Measurements from ENCODE around the gene GNG13. TPM values are rescaled to one million over a fixed set of nuclear protein-coding genes. Genes with fewer than 3 reads are reported as not detected.

The GNG13 gene
- polyA plus RNA-seq, 2 of the 4 experiments (the other 2 are of a cell fraction) = 0.09 TPM; not detected in 1

DNA sequence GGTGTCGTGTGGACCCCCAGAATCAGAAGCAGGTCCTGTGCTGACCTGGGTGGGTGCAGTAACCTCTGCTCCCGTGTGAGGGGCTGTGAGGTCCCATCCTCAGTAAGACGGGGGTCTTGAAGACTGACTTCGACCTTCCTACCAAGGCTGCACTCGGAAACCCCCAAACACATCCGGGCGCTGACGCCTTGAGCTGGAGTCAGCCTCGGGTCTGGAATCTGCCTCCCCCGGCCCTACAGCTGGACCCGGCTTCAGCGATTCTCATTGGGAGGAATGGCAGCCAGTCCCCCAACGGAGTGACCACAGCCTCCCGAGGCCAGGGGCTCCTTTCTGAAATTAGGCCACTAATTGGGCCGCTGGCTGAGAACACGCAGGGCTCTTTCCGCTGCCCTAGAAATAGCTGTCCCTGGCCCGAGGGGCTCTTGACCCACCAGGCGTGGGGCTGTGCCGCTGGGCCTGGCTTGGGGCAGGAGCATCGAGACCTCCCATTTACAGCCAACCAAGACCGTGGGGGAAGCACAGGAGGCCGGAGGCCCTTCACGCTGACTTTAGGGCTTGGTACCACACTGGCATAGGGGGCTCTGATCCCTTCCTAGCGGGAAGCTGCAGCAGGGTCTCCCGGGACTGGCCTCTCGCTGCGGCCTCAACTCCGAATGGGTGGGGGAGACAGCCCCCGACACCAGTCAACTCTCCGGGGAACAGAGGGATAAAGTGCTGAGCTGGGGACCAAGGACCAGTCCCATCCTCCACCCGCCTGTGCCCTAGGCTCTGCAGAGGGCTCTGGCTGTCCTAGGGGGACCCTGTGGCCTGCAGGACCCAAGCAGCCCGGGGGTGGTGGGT, 2.6 kb upstream of the GNG13 start:
- no peak for FAIRE-seq

GRCh38 chr16:802461-802860, 1.9 kb upstream of the GNG13 start:
- no peak for FAIRE-seq
- no peak for TF ChIP-seq ZSCAN20 (CRISPR knock-in tag; IDR thresholded peaks at IDR 0.05)
- TF ChIP-seq NPAS2 (CRISPR knock-in tag; IDR thresholded peaks at IDR 0.05; ENCODE audit: borderline replicate concordance) = no peak
- no peak for TF ChIP-seq EP300 (IDR thresholded peaks at IDR 0.05)
- no peak for TF ChIP-seq ZFP36 (IDR thresholded peaks at IDR 0.05; ENCODE audit: borderline replicate concordance, partially characterized antibody)
- TF ChIP-seq REST (IDR thresholded peaks at IDR 0.05) = no peak
- H3K4me3 ChIP-seq = no peak overlapping the region
- WGBS (ENCODE audit: missing lambda C conversion rate) = 65% methylated on average over 7 of the region's 7 CpGs
- no peak for DNase-seq (ENCODE audit: low read depth in 1 of 2, low spot score in 1 of 2)
- H3K9me3 ChIP-seq = no peaks in the 10 kb centered on the region
- H3K27ac ChIP-seq = no peak overlapping the region
- ATAC-seq = no peak
- no peak overlapping the region for H3K4me2 ChIP-seq
- POLR2A ChIA-PET = no interaction called here
- CTCF ChIA-PET = interaction anchor here (1.8 to 5.0 kb wide), 3 partner anchors 254 to 301 kb away, joined by 4 to 32 read pairs (median 5); no protein-coding TSS in a partner anchor
- H3K4me1 ChIP-seq = peaks cover 16% of the 10 kb centered on the region

More for the DNA sequence above, 2.6 kb upstream of the GNG13 start:
- TF ChIP-seq, protein P1, sequence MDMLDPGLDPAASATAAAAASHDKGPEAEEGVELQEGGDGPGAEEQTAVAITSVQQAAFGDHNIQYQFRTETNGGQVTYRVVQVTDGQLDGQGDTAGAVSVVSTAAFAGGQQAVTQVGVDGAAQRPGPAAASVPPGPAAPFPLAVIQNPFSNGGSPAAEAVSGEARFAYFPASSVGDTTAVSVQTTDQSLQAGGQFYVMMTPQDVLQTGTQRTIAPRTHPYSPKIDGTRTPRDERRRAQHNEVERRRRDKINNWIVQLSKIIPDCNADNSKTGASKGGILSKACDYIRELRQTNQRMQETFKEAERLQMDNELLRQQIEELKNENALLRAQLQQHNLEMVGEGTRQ (IDR thresholded peaks at IDR 0.05) = no peak
- 0 out of 2 replicates have a peak, but pooled peaks have one; percentile 30 for TF ChIP-seq PBX3 (IDR thresholded peaks at IDR 0.05)
- no peak for TF ChIP-seq CBX2 (IDR thresholded peaks at IDR 0.05; ENCODE audit: borderline replicate concordance, low read depth)
- ChIA-PET CTCF (interaction anchor here (0.7 to 5.0 kb wide), 7 partner anchors 9 to 302 kb away, joined by 3 to 32 read pairs (median 4); no protein-coding TSS in a partner anchor), POLR2A (interaction anchor here (1.7 kb wide), 1 partner anchor 15 kb away, joined by 5 read pairs; the partner anchor contains the start of genes CHTF18 and RPUSD1)
- Histone ChIP-seq H3K4me1 (peaks cover 16% of the 10 kb centered on the region), H3K4me2 (no peak overlapping the region), H3K9me3 (no peaks in the 10 kb centered on the region), H3K4me3 (no peak overlapping the region), H3K27ac (no peak overlapping the region)
- ATAC-seq (no peak), DNase-seq (ENCODE audit: low read depth in 1 of 2, low spot score in 1 of 2) (no peak)
- 68% methylated on average over 18 of the region's 33 CpGs for WGBS (ENCODE audit: missing lambda C conversion rate)

DNA sequence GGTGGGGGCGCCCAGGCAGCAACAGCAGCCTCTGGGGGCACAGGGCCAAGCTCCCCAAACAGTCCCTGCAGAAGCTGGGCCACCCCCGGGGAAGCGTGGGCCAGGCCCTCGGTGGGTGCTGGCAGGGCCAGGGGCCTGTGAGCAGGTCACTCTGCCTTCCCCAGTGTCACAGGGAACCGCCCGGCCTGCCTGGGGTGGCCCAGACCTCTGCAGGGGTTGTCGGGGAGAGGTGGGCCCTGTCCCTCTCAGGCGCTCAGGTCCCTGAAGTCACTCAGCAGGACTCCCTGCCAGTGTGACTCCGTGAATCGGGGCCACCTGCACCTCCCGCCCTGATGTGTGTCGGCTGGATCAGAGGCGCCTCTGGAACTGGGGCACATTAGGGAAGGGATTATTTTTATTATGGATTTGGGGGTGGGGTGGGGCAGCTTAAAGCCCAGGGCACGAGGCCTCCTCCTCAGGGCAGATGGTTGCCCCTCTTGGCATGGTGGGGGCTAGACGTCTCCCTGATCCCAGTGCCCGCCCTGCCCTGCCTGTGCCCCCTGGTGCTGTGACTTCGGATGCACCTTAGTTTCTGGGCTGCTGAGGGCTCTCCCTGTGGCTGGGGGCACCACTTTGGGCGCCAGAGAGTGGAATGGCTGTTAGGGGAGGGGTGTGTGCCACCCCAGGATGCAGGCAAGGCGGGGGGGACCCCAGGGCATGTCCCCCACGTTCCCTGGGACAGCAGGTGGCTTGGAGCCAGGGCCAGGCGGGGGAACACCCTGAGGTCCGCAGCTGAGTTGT, 1.2 kb upstream of the GNG13 start:
- DNase-seq (ENCODE audit: low read depth in 1 of 2, low spot score in 1 of 2) (no peak), ATAC-seq (peak; percentile 1 to 6; a peak in 3 of 6 replicates), FAIRE-seq (no peak)
- no peak overlapping the region for H3K4me2 ChIP-seq
- no peaks in the 10 kb centered on the region for H3K9me3 ChIP-seq
- no peak overlapping the region for H3K27ac ChIP-seq
- CTCF ChIA-PET = interaction anchor here (0.8 to 5.0 kb wide), 8 partner anchors 11 to 392 kb away, joined by 3 to 32 read pairs (median 4); no protein-coding TSS in a partner anchor
- H3K4me1 ChIP-seq = peaks cover 16% of the 10 kb centered on the region
- no peak overlapping the region for H3K4me3 ChIP-seq
- 74% methylated on average over 12 of the region's 22 CpGs for WGBS (ENCODE audit: missing lambda C conversion rate)
- POLR2A ChIA-PET = interaction anchor here (1.4 kb wide), 1 partner anchor 13 kb away, joined by 4 read pairs; the partner anchor contains the start of genes CHTF18 and RPUSD1
- TF ChIP-seq CHD4 (IDR thresholded peaks at IDR 0.05; ENCODE audit: borderline replicate concordance) (no peak), SREBF2 (IDR thresholded peaks at IDR 0.05) (no peak), REST (IDR thresholded peaks at IDR 0.05) (no peak), ZNF302 (CRISPR knock-in tag; IDR thresholded peaks at IDR 0.05) (no peak), RNF2 (IDR thresholded peaks at IDR 0.05; ENCODE audit: borderline replicate concordance, low read depth) (no peak), ZSCAN20 (CRISPR knock-in tag; IDR thresholded peaks at IDR 0.05) (no peak), MAZ (IDR thresholded peaks at IDR 0.05; ENCODE audit: borderline replicate concordance, low read depth, low read length) (no peak), KDM5A (IDR thresholded peaks at IDR 0.05) (no peak), TFCP2L1 (CRISPR knock-in tag; IDR thresholded peaks at IDR 0.05) (no peak), GATA3 (IDR thresholded peaks at IDR 0.05; ENCODE audit: borderline replicate concordance) (no peak), FOXS1 (CRISPR knock-in tag; IDR thresholded peaks at IDR 0.05) (no peak), ESRRA (IDR thresholded peaks at IDR 0.05; ENCODE audit: borderline replicate concordance, low read length) (no peak)
